HG02981 (cell line): ENCODE results near the gene DAAM2.

Experiments used
- ATAC-seq: cut with Tn5 transposase; IDR thresholded peaks from one replicate; pipeline ENCODE4 v1.9.1; 2021; ENCODE audit warnings: mild to moderate bottlenecking, moderate library complexity; ENCODE audit not compliant: unreplicated experiment

DAAM2 gene

GRCh38 chr6:39947611-39948068 lies 155.5 kb downstream of the DAAM2 start:
- ATAC-seq = no peak

GRCh38 chr6:39948199-39948791 lies 156.1 kb downstream of the DAAM2 start:
- no peak for ATAC-seq

DNA sequence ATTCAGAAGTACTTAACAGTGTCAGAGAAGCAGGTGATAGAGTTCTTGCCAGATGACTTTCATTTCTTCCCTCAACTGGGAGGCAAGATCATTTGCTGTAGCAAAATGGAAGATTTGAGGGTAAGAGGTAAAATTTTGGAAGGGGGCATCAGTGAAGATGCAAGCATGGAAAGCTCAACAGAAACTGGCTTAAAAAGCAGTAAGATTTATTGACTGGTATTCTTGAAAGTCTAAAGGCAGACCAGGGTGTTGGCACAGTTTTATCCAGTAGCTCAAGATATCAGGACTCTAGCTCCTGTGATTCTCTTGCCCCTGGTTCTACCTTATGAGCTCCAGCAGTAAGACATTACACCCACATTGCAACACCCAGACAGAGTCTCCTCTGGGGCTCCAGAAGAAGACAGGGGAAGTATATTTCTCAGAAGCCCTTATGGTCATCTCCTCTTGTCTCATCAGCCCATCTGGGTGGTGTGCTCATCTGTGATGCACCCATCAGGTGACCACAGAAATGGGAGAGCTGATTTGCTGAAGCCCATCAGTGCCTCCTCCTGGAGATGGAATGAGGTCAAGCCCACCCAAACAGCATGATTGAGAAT lies 158.0 kb downstream of the DAAM2 start:
- ATAC-seq = no peak

DNA sequence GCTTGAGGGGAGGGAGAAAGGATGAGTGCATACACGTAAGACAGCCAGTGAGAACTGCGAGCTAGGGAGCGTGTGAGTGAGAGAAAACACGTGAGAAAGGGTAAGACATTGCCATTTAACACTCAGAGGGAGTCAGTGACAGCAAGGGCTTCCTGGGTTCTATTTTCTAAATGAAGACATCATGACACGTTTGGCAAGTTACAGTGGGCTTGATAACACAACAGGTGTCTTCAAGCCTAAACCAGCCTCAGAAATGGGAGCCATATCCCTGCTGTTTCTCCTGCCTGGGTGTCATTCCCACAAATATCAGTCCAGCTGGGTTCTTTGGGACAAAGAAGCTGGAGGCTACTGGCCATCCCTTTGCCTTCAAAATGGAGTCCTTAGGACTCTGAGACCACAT lies 159.0 kb downstream of the DAAM2 start:
- no peak for ATAC-seq

DNA sequence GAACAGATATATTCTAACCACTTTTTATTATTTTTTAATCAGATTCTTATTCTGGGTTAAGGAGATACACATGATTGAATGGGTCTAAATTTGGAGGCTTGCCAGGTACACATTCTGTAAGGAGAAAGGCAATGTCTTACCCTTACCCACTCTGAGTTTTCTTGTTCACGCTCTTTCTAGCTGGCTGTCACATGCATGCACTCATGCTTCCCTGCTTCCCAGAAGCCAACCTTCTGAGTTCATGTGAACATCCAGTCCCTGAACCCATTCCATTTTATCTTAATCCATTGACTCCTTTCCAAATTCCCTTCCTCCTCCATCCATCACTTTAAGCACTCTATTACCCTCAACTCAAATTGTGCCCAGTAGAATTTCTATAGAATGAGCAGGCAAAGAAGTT lies 159.5 kb downstream of the DAAM2 start:
- ATAC-seq = no peak

- ATAC-seq = no peak
Observed at GRCh38 chr6:39952167-39952566, 160.0 kb downstream of the DAAM2 start.

GRCh38 chr6:39953076-39953618 lies 161.0 kb downstream of the DAAM2 start:
- no peak for ATAC-seq
